HFF-Myc (cell line): ENCODE results near the gene CD248.
A peak's percentile ranks its signal among the peaks of the same experiment; 100 is the strongest.

Experiments used
- DNase-seq: peaks from one replicate; pipeline ENCODE4 v3.0.0-alpha.2; 2011; ENCODE audit warnings: low read depth; ENCODE audit errors: extremely low read depth
- H3K4me3 ChIP-seq: replicated peaks from 2 replicates; pipeline ENCODE4 v1.5.1; 2011; ENCODE audit warnings: low read depth, mild to moderate bottlenecking, control low read depth, low read length
- CTCF ChIP-seq: IDR thresholded peaks from 2 replicates; pipeline ENCODE4 v1.5.1; 2012; ENCODE audit warnings: mild to moderate bottlenecking, low read depth, low read length, control low read depth; ENCODE audit errors: missing control alignments

The CD248 gene

GRCh38 chr11:66316849-66317251 is at the start of gene CD248:
Gene CD248 (minus strand): TSS chr11:66317044. CDS start chr11:66317027, 17 bp downstream.
- peak within 1 kb of the TSS; percentile 58 for H3K4me3 ChIP-seq
- no peak for TF ChIP-seq CTCF
- DNase-seq: no peak

DNA sequence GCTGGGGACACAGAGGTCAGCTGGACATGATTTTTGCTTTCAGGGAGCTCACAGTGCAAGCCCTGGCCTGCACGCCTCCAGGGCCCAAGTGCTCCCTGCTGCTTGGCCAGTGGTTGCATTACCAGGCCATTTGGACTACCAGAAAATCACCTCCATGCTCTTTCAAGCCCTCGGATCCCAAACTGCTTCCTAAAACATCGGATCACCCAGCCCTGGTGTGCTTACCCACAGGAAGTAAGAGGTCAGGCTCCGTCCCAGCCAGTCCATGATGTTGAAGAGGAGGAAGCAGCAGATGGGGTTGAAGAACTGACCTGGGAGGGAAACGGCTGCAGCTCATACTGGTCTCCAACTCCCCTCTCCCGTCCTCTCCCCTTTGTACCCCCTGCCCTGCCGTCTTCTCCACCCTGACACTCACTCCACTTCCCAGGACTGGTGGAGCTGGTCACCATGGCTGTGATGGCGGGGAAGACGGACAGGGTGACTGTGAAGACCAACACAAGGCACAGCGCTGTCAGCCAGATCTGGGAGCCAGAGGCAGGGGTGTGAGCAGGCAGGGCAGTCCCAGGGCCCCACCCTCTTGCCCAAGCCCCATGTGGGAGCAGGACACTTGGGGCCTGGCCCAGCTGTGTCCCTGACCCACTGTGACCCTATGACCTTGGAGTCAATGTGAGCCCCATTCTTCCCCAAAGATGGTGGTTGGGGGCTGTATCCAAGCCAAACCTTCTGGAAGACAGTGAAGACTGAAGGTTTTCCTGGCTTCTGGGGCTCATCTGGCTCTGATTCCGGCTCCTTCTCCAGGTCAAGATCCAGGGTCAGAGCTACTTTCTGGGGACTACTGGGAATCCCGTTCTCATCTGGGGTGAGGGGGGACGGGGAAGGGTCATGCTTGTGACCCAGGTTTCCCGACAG is 49.1 kb upstream of the CD248 start:
- no peak for TF ChIP-seq CTCF
- H3K4me3 ChIP-seq: no peak overlapping the region
- no peak for DNase-seq

DNA sequence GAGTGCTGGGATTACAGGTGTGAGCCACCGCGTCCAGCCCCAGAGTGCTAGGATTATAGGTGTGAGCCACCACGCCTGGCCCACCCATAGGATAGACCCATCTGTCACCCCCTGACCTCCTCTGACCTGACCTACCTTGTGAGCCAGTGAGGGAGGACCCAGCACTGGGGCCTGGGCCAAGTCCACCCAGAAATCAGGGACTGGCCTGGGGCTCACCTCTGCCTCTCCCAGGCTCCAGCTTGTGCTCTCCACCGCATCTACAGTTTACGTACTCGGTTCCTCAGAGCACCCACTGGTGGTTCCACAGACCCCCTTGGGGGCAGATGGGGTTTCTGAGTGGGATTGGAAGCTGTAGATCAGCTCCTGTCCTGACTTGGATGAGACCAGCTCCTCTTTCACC is 48.3 kb upstream of the CD248 start:
- no peak for TF ChIP-seq CTCF
- H3K4me3 ChIP-seq: no peak overlapping the region
- DNase-seq: no peak

- no peak for DNase-seq
- no peak overlapping the region for H3K4me3 ChIP-seq
- peak; percentile 92 for TF ChIP-seq CTCF
Observed at GRCh38 chr11:66363805-66364535, 47.1 kb upstream of the CD248 start.

DNA sequence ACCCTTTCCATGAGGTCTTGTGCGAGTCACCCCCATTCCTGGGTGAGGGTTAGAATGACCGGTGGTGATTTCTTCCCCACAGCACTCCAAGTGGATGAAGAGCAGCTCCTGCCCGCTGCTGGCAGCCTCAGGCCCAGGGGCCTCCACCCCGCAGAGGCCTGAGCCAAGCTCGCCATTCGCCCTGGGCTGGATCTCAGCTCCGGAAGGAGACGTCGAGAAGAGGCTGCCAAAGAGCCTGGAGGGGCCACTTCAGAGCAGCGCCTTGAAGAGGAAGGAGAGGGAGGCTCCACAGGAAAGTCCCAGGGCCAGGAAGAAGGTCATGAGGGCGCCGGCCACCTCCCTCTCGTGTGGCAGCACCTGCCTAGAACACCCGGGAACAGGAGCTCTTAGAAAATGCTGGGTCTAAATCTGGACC is 46.4 kb upstream of the CD248 start:
- no peak for TF ChIP-seq CTCF
- no peak overlapping the region for H3K4me3 ChIP-seq
- DNase-seq: no peak

- no peak for DNase-seq
Observed at GRCh38 chr11:66362481-66363147, 45.8 kb upstream of the CD248 start.

More at GRCh38 chr11:66362481-66363147, 45.8 kb upstream of the CD248 start:
- TF ChIP-seq CTCF: no peak
- no peak overlapping the region for H3K4me3 ChIP-seq
